Measurements from ENCODE around the gene CAMTA1. TPM values are rescaled to one million over a fixed set of nuclear protein-coding genes. Genes with fewer than 3 reads are reported as not detected.

Gene CAMTA1
- total RNA-seq, 1 experiment from 2014 or later: 118 TPM

- Histone ChIP-seq H3K27me3 (ENCODE audit: low read length) (no peaks in the 10 kb centered on the region), H4K20me1 (ENCODE audit: insufficient read depth, low read depth, low read length) (0 out of 2 replicates have a peak, but pooled peaks cover 6% of the 10 kb centered on the region), H3K27ac (ENCODE audit: low read length) (no peak overlapping the region), H3K4me2 (ENCODE audit: low read depth, low read length, poor library complexity, severe bottlenecking) (no peak overlapping the region), H2AFZ (ENCODE audit: low read length) (no peak overlapping the region), H3K9ac (ENCODE audit: low read length) (no peak overlapping the region), H3K4me1 (ENCODE audit: low read length) (no peaks in the 10 kb centered on the region), H3K9me3 (ENCODE audit: low read length) (peaks cover under 1% of the 10 kb centered on the region; the same call in 1 of the 2 replicates), H3K79me2 (ENCODE audit: low read length) (no peaks in the 10 kb centered on the region), H3K36me3 (ENCODE audit: insufficient read depth, low read length) (no peaks in the 10 kb centered on the region), H3K4me3 (ENCODE audit: low read length) (no peak overlapping the region), H3K9me2 (replicated peaks; ENCODE audit: insufficient read depth, low read length) (no peaks in the 10 kb centered on the region)
- DNase-seq: no peak
These were observed 240.9 kb downstream of the CAMTA1 start for GRCh38 chr1:7026169-7026568.

- H3K4me3 ChIP-seq (ENCODE audit: low read length): no peak overlapping the region
- H3K4me2 ChIP-seq (ENCODE audit: low read depth, low read length, poor library complexity, severe bottlenecking): no peak overlapping the region
- no peaks in the 10 kb centered on the region for H3K79me2 ChIP-seq (ENCODE audit: low read length)
- H3K4me1 ChIP-seq (ENCODE audit: low read length): no peaks in the 10 kb centered on the region
- no peaks in the 10 kb centered on the region for H3K36me3 ChIP-seq (ENCODE audit: insufficient read depth, low read length)
- DNase-seq: no peak
- H4K20me1 ChIP-seq (ENCODE audit: insufficient read depth, low read depth, low read length): no peaks in the 10 kb centered on the region
- H3K9me2 ChIP-seq (replicated peaks; ENCODE audit: insufficient read depth, low read length): no peaks in the 10 kb centered on the region
- H3K27me3 ChIP-seq (ENCODE audit: low read length): no peaks in the 10 kb centered on the region
- H3K27ac ChIP-seq (ENCODE audit: low read length): no peak overlapping the region
- H3K9ac ChIP-seq (ENCODE audit: low read length): no peak overlapping the region
- peaks cover 14% of the 10 kb centered on the region for H3K9me3 ChIP-seq (ENCODE audit: low read length)
- H2AFZ ChIP-seq (ENCODE audit: low read length): no peak overlapping the region
These were observed 247.7 kb downstream of the CAMTA1 start for GRCh38 chr1:7032992-7033391.

GRCh38 chr1:7036386-7036785 is 251.1 kb downstream of the CAMTA1 start:
- Histone ChIP-seq H3K9me3 (ENCODE audit: low read length) (peaks cover 11% of the 10 kb centered on the region), H2AFZ (ENCODE audit: low read length) (no peak overlapping the region), H3K79me2 (ENCODE audit: low read length) (no peaks in the 10 kb centered on the region), H3K27me3 (ENCODE audit: low read length) (no peaks in the 10 kb centered on the region), H3K4me3 (ENCODE audit: low read length) (no peak overlapping the region), H3K4me2 (ENCODE audit: low read depth, low read length, poor library complexity, severe bottlenecking) (no peak overlapping the region), H4K20me1 (ENCODE audit: insufficient read depth, low read depth, low read length) (no peaks in the 10 kb centered on the region), H3K9ac (ENCODE audit: low read length) (no peak overlapping the region), H3K36me3 (ENCODE audit: insufficient read depth, low read length) (no peaks in the 10 kb centered on the region), H3K27ac (ENCODE audit: low read length) (no peak overlapping the region), H3K4me1 (ENCODE audit: low read length) (no peaks in the 10 kb centered on the region), H3K9me2 (replicated peaks; ENCODE audit: insufficient read depth, low read length) (no peaks in the 10 kb centered on the region)
- DNase-seq: no peak

- Histone ChIP-seq H3K9me2 (replicated peaks; ENCODE audit: insufficient read depth, low read length) (no peaks in the 10 kb centered on the region), H2AFZ (ENCODE audit: low read length) (no peak overlapping the region), H3K36me3 (ENCODE audit: insufficient read depth, low read length) (no peaks in the 10 kb centered on the region), H3K27me3 (ENCODE audit: low read length) (no peaks in the 10 kb centered on the region), H3K4me2 (ENCODE audit: low read depth, low read length, poor library complexity, severe bottlenecking) (no peak overlapping the region), H3K9ac (ENCODE audit: low read length) (no peak overlapping the region), H3K4me1 (ENCODE audit: low read length) (no peaks in the 10 kb centered on the region), H4K20me1 (ENCODE audit: insufficient read depth, low read depth, low read length) (peaks cover 8% of the 10 kb centered on the region; the same call in 1 of the 2 replicates), H3K4me3 (ENCODE audit: low read length) (no peak overlapping the region), H3K27ac (ENCODE audit: low read length) (no peak overlapping the region), H3K79me2 (ENCODE audit: low read length) (no peaks in the 10 kb centered on the region), H3K9me3 (ENCODE audit: low read length) (no peaks in the 10 kb centered on the region)
- no peak for DNase-seq
These were observed 254.5 kb downstream of the CAMTA1 start for GRCh38 chr1:7039590-7040220.

GRCh38 chr1:7040969-7041695 is 255.9 kb downstream of the CAMTA1 start:
- H2AFZ ChIP-seq (ENCODE audit: low read length): no peak overlapping the region
- H3K79me2 ChIP-seq (ENCODE audit: low read length): no peaks in the 10 kb centered on the region
- H3K27ac ChIP-seq (ENCODE audit: low read length): no peak overlapping the region
- no peaks in the 10 kb centered on the region for H3K36me3 ChIP-seq (ENCODE audit: insufficient read depth, low read length)
- H3K4me2 ChIP-seq (ENCODE audit: low read depth, low read length, poor library complexity, severe bottlenecking): no peak overlapping the region
- H4K20me1 ChIP-seq (ENCODE audit: insufficient read depth, low read depth, low read length): peaks cover 13% of the 10 kb centered on the region; the same call in 1 of the 2 replicates
- no peak overlapping the region for H3K9ac ChIP-seq (ENCODE audit: low read length)
- H3K27me3 ChIP-seq (ENCODE audit: low read length): no peaks in the 10 kb centered on the region
- H3K4me3 ChIP-seq (ENCODE audit: low read length): no peak overlapping the region
- no peak for DNase-seq
- H3K4me1 ChIP-seq (ENCODE audit: low read length): no peaks in the 10 kb centered on the region
- no peaks in the 10 kb centered on the region for H3K9me2 ChIP-seq (replicated peaks; ENCODE audit: insufficient read depth, low read length)
- H3K9me3 ChIP-seq (ENCODE audit: low read length): no peaks in the 10 kb centered on the region

- Histone ChIP-seq H3K79me2 (ENCODE audit: low read length) (no peaks in the 10 kb centered on the region), H3K4me3 (ENCODE audit: low read length) (no peak overlapping the region), H3K9ac (ENCODE audit: low read length) (no peak overlapping the region), H3K27ac (ENCODE audit: low read length) (no peak overlapping the region), H3K36me3 (ENCODE audit: insufficient read depth, low read length) (no peaks in the 10 kb centered on the region), H3K27me3 (ENCODE audit: low read length) (no peaks in the 10 kb centered on the region), H3K9me2 (replicated peaks; ENCODE audit: insufficient read depth, low read length) (no peaks in the 10 kb centered on the region), H3K4me2 (ENCODE audit: low read depth, low read length, poor library complexity, severe bottlenecking) (no peak overlapping the region), H4K20me1 (ENCODE audit: insufficient read depth, low read depth, low read length) (peaks cover 14% of the 10 kb centered on the region; the same call in 1 of the 2 replicates), H2AFZ (ENCODE audit: low read length) (no peak overlapping the region), H3K4me1 (ENCODE audit: low read length) (no peaks in the 10 kb centered on the region), H3K9me3 (ENCODE audit: low read length) (no peaks in the 10 kb centered on the region)
- DNase-seq: peak; percentile 87
These were observed 257.3 kb downstream of the CAMTA1 start for GRCh38 chr1:7042322-7043190.

GRCh38 chr1:7043191-7043549 is 257.9 kb downstream of the CAMTA1 start:
- Histone ChIP-seq H3K79me2 (ENCODE audit: low read length) (no peaks in the 10 kb centered on the region), H3K4me3 (ENCODE audit: low read length) (no peak overlapping the region), H3K9me3 (ENCODE audit: low read length) (no peaks in the 10 kb centered on the region), H4K20me1 (ENCODE audit: insufficient read depth, low read depth, low read length) (peaks cover 14% of the 10 kb centered on the region; the same call in 1 of the 2 replicates), H3K9me2 (replicated peaks; ENCODE audit: insufficient read depth, low read length) (no peaks in the 10 kb centered on the region), H3K4me2 (ENCODE audit: low read depth, low read length, poor library complexity, severe bottlenecking) (no peak overlapping the region), H3K9ac (ENCODE audit: low read length) (no peak overlapping the region), H3K4me1 (ENCODE audit: low read length) (no peaks in the 10 kb centered on the region), H2AFZ (ENCODE audit: low read length) (no peak overlapping the region), H3K27ac (ENCODE audit: low read length) (no peak overlapping the region), H3K36me3 (ENCODE audit: insufficient read depth, low read length) (no peaks in the 10 kb centered on the region), H3K27me3 (ENCODE audit: low read length) (no peaks in the 10 kb centered on the region)
- no peak for DNase-seq
